Putamen (tissue), 1 donor: ENCODE measurements around the gene ZNF761.
"Not testable (repeated sequence)": the region's sequence is repeated elsewhere in the genome, so short reads cannot be mapped to it uniquely, and the experiment has no call there.

ENCODE experiments used
- DNase-seq: peaks from one replicate; pipeline ENCODE4 v3.0.0-alpha.2; 2016; ENCODE audit warnings: low spot score

ZNF761 gene

DNA sequence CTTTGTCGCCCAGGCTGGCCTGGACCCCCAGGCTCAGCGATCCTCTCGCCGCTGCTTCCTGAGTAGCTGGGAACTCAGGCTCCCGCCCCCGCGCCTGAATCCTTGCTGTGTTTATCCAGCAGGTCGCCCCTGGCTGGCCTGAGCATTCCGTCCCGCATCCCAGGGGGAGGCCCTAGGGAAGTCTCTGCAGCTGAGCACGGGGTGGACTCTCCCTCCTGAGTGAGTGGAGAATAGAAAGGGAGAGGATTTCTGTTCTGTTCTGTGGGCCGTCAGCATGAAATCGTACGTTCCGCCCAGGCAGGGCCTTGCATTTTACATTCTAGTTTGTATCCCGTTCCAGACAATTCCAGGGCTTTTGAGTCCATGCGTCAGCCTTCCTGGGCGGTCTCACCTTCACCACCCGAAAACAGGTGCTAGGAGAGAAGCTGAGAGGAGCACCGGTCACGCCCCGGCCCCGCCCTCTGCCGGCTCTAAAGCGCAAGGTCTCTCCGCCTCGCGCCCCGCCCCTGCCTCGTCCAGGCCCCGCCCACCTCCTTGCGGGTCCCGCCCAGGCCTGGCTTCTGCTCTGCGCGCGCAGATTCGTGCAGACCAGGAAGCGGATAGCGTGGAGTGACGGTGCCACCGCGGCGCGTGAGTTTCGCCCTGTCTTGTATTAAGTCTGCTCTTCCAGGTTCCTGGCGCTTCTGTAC lies at the start of gene ZNF761:
ZNF761 (plus strand) TSS at position 586 of the 689 bp plus-strand sequence. CDS start 15,285 bp downstream, outside the sequence.
- peak; percentile 93 for DNase-seq

DNA sequence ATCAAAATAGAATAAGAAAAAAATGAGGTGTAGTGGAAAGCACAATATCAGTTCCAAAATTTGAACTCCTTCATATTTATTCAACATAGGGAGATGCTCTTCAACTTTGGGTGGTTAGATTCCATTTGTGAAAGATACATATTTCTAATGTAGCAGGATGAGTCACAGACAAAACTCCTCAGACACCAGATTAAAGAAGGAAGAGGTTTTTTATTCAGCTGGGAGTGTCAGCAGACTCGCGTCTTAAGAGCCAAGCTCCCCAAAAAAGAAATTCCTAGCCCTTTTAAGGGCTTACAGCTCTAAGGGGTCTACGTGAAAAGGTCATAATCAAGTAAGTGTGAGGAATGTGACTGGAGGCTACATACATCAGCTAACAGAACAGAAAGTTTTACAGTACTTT lies 43.6 kb upstream of the ZNF761 start:
- no peak for DNase-seq

DNA sequence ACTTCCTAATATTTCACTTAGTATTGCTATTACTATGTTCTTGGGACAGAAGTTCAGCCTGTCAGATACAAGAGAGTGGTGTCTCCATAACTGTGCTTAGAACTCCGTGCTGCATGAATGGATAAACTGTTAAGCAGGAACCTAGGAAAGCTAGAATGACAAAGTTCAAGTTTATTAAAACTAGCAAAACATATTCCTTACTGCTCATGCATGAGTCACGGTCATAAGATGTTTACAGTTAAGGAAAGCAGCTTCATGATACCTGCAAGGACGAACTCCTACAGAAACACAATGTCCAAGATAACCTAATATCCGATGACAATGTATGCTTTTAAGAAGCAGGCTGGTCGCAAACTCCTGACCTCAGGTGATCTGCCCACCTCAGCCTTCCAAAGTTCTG lies 42.9 kb upstream of the ZNF761 start:
- no peak for DNase-seq

DNA sequence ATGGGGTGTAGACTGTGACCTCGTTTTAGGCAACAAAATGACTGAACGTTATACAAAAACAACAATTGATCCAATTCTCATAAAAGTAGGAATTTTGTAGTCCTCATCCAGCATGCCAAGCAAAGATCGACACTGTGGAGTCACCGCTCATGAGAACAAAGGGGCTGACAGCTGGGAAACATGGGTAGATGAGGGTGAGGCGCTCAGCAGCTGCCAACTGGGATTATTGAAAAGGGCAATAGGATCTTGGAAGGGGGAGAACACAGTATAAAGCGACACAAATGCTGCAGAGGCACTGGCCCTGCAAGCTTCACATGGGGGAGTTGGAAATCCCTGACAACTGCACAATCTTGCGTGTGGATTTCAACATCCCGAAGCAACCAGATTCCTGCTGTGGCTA lies 42.2 kb upstream of the ZNF761 start:
- DNase-seq: no peak

DNA sequence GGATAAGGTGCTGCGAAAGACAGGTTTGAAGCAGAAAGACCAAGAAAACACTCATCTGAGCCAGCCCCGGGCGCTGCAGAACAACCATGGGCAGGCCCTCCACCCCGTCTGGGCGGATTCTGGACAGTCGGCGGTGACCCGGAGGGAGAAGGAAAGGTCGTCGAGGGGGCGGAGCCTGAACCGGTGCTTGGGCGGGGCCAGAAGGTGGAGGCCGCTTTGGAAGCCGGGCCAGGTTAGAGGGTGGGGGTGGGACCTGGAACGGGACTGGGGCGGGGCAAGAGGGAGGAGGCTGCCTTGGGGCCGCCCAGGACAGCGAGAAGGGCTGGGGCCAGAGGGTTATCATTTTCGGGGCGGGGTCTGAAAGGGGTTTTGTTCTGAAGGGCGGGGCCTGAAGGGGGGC lies 41.8 kb upstream of the ZNF761 start:
- DNase-seq: peak; percentile 21

DNA sequence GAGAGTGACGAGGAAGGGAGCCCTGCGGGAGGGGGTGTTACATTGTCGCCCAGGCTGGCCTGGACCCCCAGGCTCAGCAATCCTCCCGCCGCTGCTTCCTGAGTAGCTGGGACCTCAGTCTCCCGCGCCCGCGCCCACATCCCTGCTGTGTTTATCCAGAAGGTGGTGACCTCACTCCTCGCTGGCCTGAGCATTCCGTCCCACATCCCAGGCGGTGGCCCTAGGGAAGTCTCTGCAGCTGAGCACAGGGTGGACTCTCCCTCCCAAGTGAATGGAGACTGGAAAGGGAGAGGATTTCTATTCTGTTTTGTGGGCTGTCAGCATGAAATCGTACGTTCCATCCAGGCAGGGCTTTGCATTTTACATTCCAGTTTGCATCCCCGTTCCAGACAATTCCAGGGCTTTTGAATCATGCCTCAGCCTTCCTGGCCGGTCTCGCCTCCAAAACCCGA lies 37.2 kb upstream of the ZNF761 start:
- no peak for DNase-seq

DNA sequence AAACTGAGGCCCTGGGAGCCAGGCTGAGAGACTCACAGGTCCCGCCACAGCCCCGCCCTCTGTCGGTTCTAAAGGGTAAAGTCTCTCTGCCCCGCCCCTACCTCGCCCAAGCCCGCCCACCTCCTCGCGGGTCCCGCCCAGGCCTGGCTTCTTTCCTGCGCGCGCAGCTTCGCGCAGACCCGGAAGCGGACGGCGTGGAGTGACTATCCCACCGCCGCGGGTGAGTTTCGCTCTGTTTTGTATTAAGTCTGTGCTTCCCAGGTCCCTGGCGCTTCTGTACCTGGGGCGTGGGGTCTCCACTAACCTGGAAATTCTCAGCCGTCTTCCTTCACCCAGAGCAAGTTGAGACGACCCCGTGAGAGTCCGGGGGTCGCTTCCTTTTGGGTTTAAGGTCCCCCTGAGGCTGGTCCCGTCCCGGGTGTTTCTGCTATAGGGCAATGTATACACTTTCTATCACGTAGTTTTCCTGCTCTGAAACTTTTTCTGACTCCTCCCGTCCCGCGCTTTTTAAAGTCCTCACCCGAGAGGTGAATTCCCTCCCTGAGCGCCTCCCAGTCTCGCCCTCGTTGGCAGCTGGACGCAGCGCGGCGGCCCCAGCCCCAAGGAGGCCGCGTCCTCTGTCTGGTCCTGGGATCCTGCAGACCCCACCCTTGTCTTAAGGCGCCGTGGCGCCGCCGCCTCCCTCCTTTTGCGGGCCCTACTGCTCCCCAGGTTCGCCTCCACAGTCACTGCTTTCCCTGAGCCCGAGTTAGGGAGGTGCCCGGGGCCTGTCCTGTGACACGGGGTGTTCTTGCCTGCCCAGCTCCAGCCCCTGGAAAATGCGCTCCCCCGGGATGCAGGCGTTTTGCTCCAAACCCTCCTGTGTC lies 36.6 kb upstream of the ZNF761 start, which contains the start of gene ZNF765:
ZNF765 (plus strand) TSS at position 176 of the 866 bp plus-strand sequence. CDS start 2,867 bp downstream, outside the sequence.
- peak; percentile 89 for DNase-seq

DNA sequence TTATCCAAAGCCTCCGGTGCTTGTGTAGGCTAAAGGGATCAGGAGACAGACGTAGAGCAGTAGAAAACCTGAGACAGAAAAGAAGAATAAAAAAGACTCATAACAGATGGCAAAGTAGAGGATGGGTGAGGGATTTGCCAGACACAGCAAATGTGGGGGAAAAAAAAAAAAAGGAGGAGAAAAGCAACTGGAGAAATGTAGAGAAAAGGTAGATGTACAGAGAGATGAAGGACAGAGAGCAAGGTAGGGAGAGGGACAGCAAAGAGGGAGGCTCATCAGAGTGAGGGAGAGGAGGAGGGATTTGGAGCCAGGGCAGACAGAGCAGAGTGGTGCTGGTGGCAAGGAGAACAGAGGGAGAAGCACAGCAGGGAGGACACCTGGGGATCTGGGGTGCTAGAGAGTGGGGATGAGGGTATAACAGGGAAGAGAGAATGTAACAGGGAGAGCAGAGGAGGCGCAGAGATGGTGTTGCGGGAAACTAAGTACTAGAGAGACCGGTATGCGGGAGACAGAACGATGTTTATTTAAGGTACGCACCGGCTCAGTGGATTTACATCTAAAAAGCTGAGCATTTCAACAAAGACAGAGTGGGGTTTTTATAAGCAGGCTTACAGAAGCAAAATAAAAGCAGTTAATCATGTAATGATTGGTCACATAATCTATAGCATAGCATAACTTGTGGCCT lies 35.8 kb upstream of the ZNF761 start:
- DNase-seq: not testable (repeated sequence)

DNA sequence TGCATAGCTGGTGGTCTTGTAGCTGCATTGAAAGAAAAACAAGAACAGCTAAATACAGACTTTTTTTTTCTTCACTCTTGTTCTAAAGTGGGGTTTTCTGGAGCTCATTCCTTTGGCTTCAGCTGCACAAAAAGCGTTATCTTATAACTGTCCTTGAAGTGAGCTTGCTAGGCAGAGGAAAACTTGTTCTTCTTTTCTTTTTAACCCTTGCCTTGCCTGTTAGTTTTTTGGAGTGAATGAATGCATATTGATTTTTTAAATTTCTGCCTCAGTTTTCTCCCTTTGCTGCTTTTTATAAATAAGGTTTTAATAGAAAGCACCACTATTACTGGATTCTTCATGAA lies 35.3 kb upstream of the ZNF761 start:
- DNase-seq: no peak

DNA sequence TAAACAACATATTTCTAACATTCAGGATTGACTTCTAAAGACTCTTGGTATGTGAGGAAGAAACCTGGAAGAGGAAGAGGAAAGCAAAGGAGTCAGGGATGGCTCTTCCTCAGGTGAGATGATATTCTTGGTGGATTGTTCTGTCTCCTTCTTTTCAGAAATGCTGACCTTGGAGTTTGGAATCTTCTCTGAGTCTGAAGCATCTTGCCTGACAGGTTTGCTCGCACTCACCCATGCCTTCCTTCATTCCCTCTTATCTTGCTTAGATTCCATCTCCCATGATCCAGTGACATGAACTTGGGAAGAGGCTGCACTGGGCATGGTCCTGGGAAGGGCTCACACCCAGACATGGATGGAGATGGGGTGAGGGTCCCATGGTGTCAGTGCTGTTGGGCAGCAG lies 33.9 kb upstream of the ZNF761 start:
- DNase-seq: not testable (repeated sequence)

DNA sequence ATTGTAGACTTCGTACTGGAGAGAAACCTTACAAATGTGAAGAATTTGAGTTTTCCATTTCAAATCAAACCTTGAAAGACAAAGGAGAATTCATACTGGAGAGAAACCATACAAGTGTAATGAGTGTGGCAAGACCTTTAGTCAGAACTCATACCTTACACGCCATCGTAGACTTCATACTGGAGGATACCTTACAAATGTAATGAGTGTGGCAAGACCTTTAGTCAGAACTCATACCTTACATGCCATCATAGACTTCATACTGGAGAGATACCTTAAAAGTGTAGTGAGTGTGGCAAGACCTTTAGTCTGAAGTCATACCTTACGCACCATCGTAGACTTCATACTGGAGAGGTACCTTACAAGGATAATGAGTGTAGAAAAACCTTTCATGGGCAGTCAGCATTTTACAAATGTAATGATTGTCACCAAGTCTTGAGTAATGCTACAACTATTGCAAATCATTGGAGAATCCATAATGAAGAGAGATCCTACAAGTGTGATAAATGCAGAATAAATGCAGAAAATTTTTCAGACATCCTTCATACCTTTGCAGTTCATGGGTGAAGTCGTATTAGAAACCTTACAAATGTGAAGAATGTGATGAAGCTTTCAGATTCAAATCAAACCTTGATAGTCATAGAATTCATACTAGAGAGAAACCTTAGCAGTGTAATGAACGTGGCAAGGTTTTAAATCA lies 22.1 kb upstream of the ZNF761 start:
- no peak for DNase-seq

DNA sequence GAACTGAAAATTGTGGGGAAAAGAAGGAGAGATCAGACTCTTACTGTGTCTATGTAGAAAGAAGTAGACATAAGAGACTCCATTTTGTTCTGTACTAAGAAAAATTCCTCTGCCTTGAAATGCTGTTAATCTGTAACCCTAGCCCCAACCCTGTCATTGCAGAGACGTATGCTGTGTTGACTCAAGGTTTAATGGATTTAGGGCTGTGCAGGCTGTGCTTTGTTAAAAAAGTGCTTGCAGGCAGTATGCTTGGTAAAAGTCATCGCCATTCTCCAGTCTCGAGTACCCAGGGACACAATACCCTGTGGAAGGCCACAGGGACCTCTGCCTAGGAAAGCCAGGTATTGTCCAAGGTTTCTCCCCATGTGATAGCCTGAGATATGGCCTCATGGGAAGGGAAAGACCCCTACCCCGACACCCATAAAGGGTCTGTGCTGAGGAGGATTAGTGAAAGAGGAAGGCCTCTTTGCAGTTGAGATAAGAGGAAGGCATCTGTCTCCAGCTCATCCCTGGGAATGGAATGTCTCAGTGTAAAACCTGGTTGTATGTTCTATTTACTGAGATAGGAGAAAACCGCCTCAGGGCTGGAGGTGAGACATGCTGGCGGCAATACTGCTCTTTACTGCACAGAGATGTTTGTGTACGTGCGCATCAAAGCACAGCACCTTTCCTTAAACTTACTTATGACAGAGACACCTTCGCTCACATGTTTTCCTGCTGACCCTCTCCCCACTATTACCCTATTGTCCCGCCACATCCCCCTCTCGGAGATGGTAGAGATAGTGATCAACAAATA lies 11.1 kb upstream of the ZNF761 start:
- DNase-seq: not testable (repeated sequence)

DNA sequence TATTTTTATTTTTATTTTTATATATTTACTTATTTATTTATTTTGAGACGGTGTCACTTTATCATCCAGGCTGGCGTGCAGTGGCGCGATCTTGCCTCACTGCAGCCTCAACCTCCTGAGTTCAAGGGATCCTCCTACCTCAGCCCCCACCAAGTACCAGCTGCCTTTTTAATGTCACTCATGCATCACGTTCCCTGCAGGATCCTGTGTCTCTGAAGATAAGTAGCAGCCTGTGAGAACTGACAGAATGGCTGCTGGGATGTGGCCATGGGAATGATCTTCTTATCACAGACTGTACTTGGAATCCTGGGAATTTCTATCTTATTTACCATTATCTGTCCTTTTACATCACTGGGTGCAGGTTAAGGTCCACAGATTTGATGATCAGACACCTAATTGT lies 9.2 kb upstream of the ZNF761 start:
- no peak for DNase-seq

DNA sequence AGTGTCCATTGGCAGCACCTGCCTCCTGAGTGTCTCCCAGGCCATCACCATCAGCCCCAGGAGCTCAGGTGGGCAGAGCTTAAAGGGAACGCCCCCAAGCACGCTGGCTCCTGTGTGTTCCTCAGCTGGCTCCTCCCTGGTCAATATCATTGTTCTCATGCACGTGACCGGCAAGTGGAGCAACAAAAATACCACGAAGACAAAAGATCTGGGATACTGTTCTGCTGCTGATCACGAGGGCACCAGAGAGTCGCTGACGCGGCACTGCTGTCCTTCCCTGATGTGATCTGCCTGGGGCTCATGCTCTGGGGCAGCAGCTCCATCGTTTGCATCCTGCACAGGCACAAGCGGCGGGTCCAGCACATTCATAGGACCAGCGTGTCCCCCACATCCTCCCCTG lies 8.7 kb upstream of the ZNF761 start:
- not testable (repeated sequence) for DNase-seq

DNA sequence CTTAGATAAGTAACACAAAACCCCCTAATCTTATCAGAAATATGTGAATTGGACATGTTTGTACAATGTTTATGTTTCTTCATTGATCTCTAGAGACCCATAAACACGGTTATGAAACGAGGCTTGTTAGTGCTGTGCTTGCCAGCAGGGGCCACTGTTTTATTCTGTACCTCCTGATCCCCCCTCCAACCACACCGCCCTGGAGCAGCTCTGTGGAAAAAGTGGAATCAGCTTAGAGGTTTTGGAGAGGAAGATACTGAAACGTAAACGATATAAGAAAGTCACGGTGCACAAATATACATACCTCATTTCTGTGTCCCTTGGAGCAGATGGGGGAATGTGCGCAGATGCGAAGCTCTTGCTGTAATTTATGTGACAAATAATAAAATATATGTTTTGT lies 8.1 kb upstream of the ZNF761 start:
- DNase-seq: not testable (repeated sequence)

DNA sequence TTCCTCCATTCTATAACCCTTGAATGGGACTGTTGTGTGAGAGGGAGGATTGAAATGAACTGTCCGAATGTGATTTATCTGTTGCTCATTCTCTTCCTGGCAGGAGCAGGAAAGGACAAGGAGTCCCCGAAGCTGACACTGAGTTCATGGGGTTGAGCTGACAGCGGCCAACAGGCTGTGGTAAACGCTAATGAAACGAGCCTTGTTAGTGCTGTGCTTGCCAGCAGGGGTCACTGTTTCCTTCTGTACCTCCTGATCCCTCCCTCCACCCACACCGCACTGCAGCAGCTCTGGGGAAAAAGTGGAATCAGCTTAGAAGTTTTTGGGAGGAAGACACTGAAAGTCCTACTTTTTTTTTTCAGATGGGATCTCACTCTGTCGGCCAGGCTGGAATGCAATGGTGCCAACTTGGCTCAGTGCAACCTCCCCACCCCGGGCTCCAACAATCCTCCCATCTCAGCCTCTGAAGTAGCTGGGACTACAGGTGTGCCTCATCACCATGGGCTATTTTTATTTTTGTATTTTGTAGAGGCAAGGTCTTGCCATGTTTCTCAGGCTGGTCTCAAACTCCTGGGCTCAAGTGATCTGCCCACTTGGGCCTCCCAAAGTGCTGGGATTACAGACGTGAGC lies 6.7 kb upstream of the ZNF761 start:
- DNase-seq: peak; percentile 66

DNA sequence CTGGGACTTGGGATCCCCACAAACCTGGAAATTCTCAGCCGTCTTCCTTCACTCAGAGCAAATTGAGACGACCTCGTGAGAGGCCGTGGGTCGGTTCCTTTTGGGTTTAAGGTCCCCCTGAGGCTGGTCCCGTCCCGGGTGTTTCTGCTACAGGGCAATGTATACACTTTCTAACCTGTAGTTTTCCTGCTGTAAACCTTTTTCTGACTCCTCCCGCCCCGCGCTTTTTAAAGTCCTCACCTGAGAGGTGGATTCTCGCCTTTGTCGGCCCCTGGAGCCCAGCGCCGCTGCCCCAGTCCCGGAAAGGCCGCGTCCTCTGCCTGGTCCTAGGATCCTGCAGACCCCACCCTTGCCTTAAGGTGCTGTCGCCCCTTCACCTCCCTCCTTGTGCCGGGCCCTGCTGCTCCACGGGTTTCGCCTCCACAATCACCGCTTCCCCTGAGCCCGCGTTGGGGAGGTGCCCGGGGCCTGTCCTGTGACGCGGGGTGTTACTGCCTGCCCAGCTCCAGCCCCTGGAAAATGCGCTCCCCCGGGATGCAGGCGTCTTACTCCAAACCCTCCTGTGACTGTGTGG lies 391 bp downstream of the ZNF761 start:
- peak; percentile 3 for DNase-seq

DNA sequence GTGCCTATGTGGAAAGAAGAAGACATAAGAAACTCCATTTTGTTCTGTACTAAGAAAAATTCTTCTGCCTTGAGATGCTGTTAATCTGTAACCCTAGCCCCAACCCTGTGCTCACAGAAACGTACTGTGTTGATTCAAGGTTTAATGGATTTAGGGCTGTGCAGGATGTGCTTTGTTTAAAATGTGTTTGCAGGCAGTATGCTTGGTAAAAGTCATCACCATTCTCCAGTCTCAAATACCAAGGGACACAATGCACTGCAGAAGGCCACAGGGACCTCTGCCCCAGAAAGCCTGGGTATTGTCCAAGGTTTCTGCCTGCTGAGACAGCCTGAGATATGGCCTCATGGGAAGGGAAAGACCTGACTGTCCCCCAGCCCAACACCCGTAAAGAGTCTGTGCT lies 12.0 kb downstream of the ZNF761 start:
- DNase-seq: not testable (repeated sequence)

DNA sequence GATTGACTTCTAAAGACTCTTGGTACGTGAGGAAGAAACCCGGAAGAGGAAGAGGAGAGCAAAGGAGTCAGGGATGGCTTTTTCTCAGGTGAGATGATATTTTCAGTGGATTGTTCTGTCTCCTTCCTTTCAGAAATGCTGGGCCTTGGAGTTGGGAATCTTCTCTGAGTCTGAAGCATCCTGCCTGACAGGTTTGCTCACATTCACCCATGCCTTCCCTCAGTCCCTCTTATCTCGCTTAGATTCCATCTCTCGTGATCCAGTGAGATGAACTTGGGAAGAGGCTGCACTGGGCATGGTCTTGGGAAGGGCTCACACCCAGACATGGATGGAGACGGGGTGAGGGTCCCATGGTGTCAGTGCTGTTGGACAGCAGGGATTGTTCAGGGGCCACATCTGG lies 15.4 kb downstream of the ZNF761 start:
- not testable (repeated sequence) for DNase-seq

DNA sequence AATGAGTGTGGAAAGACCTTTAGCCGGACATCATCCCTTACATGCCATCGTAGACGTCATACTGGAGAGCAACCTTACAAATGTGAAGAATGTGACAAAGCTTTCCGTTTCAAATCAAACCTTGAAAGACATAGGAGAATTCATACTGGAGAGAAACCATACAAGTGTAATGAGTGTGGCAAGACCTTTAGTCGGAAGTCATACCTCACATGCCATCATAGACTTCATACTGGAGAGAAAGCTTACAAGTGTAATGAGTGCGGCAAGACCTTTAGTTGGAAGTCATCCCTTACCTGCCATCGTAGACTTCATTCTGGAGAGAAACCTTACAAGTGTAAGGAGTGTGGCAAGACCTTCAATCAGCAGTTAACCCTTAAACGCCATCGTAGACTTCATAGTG lies 24.0 kb downstream of the ZNF761 start:
- no peak for DNase-seq
